HG03342 (cell line): ENCODE data around the gene ZFP90.

Source experiments
- ATAC-seq: cut with Tn5 transposase; IDR thresholded peaks from one replicate; pipeline ENCODE4 v1.9.1; 2021; ENCODE audit warnings: mild to moderate bottlenecking, moderate library complexity; ENCODE audit not compliant: unreplicated experiment

Gene ZFP90

DNA sequence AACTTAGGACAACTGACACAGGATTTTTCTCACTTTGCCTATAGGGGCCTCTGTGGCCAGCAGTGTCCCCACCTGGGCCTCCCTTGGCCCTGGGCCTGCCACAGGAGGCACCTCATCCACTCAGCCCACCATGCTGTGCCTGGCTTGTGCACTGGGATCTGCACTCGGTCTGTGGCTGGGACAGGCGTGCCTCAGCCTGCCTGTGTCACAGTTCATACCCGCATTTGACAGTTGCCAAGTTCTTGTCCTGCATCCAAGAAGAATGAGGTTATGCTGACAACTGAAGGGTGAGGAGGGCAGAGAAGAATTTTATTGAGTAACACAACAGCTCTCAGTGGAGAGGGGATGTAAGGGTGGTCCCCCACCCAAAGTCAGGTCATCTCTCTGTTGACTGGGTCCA is 36.0 kb downstream of the ZFP90 start:
- no peak for ATAC-seq

DNA sequence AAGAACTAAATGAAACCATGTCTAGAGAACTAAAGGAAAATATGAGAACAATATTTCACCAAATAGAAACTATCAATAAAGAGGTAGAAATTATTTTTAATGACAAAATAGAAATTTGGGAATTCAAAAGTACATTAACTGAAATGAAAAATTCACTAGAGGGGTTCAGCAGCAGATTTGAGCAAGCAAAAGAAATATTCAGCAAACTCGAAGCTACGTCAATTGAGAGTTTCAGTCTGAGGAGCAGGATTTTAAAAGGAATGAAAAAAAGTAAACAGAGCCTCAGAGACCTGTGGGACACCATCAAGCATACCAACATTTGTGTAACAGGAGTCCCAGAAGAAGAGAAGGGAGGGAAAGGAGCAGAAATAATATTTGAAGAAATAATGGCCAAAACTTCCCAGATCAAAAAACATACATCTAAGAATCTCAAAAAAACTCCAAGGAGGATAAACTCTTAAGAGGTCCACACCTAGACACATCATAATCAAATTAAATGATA is 38.3 kb downstream of the ZFP90 start:
- no peak for ATAC-seq

DNA sequence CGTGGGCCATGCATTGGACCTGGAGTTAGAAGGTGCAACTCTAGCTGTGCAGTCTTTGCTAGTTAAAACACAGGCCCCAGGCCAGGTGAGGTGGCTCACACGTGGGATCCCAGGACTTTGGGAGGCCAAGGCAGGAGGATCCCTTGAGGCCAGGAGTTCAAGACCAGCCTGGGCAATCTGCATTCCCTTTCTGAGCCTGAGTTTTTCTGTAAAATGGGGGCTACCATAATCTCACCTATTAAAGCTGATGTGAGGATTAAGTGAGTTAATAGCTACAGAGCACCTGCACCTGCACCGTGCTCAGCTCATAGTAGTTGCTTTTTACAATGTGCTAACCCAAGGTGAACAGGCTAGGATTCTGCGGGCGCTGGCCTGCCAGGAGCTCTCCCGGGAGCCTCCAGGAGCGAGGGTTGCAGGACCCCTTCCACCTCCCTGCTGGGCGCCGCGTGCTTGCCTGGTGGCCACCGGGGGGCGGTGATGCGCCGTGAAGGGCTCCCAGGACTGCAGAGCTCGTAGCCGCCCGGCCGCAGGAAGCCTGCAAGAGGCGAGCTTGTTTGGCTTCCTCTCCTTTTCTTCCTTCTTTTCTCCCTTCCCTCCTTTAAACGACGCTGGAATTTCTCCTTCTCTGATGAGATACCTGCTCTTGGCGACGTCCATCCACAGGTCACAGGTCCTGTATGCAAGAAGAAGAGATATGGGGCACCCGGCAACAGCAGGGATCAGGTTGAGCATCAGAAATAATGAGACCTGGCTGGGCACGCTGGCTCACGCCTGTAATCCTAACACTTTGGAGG is 51.3 kb downstream of the ZFP90 start:
- ATAC-seq = no peak

DNA sequence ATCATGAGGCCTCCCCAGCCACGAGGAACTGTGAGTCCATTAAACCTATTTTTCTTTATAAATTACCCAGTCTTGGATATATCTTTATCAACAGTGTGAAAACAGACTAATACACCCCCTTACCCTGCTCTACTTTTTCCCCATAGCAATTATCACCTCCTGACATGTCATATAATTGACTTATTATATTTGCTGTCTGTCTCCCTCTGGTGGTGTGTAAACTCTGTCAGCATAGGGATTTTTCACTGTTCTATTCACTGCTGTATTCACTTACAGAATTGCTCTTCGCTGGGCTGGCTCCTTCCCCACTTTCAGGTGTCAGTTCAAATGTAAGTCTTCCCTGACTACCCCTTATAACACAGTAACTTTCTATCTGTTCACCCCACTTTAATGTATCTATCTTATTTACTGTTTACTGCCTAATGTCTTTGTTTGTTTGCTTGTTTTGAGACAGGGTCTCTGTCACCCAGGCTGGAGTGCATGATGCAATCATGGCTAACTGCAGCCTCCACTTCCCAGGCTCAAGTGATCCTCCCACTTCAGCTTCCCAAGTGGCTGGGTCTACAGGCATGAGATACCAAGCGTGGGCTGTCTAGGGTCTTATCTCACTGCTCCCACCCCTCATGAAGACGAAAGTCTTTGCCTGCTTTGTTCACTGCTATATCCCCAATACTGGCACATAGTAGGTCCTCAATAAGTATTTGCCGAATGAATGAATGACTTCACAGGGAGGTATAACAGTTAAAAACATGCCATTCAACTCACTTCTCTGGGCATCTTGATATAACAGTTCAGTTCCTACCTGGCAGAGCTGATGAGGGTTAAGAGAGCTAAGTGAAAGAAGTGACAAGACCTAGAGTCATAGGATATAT is 53.6 kb downstream of the ZFP90 start:
- no peak for ATAC-seq

DNA sequence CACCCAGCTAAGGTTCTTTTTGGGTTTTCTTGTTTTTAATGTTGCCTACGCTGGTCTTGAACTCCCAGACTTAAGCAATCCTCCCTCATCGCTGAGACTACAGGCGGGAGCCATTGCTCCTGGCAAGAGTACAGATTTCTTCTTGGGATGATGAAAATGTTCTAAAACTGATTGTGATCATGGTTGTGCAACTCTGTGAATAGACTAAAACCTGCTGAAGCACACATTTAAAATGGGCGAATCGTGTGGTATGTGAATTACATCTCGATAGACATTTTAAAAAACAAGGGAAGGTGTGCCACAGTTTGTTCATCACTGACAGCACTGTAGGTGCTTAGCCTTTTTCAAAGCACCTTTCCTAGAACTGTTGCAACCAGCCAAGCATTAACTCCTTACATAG is 57.2 kb downstream of the ZFP90 start:
- ATAC-seq = no peak

DNA sequence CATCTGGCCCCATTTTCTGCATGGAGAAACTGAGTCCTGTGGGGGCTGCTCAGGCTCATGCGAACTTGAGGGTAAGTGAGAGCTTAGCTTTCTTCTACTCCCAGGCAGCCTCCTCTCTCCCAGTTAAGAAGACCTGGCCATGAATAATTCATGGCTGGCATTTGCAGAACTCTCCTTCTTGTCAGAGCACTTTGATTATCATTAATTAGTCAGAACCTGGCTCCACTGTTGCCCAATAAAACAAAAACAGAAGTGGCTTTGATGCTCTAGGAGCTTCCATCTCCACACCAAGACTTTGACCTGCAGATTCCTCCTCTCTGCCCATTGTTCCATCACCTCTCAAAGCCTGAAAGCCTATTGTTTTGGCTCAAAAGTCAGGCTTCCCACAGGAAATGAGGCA is 60.5 kb downstream of the ZFP90 start:
- no peak for ATAC-seq

DNA sequence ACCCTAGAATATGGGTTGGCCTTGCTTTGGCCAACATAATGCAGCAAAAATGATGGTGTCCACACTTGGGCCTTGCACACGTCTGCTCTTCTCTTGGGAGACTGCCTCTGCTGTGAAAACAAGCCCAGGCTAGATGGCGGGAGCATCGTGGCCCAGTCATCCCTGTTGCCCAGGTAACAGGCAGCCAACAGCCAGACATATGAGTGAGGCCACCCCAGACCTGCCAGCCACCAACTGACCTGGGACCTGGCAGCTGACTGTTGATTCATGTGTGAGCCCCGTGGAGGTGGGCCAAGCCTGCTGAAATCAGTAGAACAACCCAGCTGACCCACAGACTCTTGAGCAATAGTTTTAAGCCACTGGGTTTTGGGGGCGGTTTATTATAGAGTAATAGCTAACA is 66.7 kb downstream of the ZFP90 start:
- no peak for ATAC-seq

DNA sequence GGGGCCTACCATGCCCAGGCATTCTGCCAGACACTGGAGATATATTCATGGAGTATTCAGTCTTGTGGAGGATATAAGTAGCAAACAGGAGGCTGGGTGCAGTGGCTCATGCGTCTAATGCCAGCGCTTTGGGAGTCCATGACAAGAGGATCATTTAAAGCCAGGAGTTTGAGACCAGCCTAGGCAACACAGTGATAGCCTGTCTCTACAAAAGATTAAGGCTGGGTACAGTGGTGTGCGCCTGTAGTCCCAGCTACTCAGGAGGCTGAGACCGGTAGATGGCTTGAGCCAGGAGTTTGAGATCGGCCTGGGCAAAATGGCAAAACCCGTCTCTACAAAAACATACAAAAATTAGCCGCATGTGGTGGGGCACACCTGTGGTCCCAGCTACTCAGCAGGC is 68.4 kb downstream of the ZFP90 start:
- no peak for ATAC-seq

DNA sequence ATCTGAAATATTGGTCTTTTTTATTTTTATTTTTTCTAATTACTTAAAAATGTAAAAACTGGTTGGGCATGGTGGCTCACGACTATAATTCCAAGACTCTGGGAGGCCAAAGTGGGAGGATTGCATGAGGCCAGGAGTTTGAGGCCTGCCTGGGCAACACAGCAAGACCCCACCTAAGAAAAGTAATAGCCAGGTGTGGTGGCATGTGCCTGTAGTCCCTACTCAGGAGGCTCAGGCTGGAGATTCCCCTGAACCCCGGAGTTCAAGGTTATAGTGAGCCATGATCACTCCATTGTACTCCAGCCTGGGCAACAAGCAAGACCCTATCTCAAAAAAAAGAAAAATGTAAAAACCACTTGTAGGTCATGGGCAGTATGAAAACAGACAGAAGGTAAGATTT is 69.2 kb downstream of the ZFP90 start:
- ATAC-seq = no peak

DNA sequence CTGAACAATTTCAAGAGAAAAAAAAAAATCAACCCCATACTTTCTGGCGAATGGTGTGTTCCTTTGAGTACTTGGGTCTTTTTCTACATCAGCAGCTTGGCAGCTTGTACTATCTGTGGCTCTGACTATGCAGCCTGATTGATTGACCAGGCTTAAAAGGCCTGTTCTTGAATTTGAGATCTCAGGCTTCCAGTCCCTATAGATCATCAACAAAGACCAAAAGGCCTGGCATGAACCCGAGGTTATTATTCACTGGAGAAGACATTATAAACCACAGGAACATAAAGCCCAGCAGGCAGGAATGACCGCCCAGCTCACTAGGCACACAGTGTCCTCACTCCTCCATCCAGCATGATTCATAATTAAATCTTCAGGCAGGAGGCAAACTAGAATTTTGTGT is 73.9 kb downstream of the ZFP90 start:
- ATAC-seq = no peak

DNA sequence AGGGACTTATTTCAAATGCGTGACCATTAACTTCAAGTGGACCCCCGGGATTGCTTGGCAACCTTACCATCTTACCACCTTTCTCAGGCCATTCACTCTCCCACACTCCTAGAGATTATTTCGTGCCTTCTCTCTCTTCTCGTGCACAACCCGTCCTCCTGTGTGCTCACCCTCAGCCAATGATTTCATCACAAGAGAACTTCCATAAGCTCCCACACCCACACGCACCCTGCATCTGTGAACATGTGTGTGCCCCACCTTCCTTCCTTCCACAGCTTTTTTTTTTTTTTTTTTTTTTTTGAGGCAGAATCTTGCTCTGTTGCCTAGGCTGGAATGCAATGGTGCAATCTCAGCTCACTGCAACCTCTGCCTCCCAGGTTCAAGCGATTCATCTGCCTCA is 78.6 kb downstream of the ZFP90 start:
- ATAC-seq = no peak
